WTC11 (cell line): Measurements from ENCODE around the gene XKR7. TPM values are rescaled to one million over a fixed set of nuclear protein-coding genes. Genes with fewer than 3 reads are reported as not detected.

Experiments
- ATAC-seq: fragments of 200-7000 bp; cut with Tn5 transposase; 2 replicates; pipeline ENCODE4 v1.10.0; 2021; ENCODE audit warnings: mild to moderate bottlenecking, moderate library complexity
- CTCF ChIA-PET: fragments of 300-600 bp; sonication (Branson Sonifier 250); formaldehyde crosslinking; loops from one replicate; lab custom pipeline; 2021; ENCODE audit warnings: antibody characterized with exemption; lab: Charles Lee
- POLR2A ChIA-PET: fragments of 350-600 bp; sonication (Branson Sonifier 250); formaldehyde crosslinking; loops from one replicate; lab custom pipeline; 2021; ENCODE audit warnings: antibody characterized with exemption; lab: Charles Lee
- DNase-seq: peaks from one replicate; pipeline ENCODE4 v3.0.0; 2021; ENCODE audit warnings: low spot score
- H3K27ac Mint-ChIP-seq: 2 replicates; pipeline ENCODE4 v1.8.0; 2021; ENCODE audit warnings: mixed read lengths
- H3K27me3 Mint-ChIP-seq: 2 replicates; pipeline ENCODE4 v1.8.0; 2021; ENCODE audit warnings: low read depth, mild to moderate bottlenecking, moderate library complexity, mixed read lengths
- H3K36me3 Mint-ChIP-seq: 2 replicates; pipeline ENCODE4 v1.8.0; 2021; ENCODE audit warnings: mixed read lengths
- H3K4me1 Mint-ChIP-seq: 2 replicates; pipeline ENCODE4 v1.8.0; 2022; ENCODE audit warnings: mixed read lengths
- H3K4me3 Mint-ChIP-seq: 2 replicates; pipeline ENCODE4 v1.8.0; 2021; ENCODE audit warnings: mild to moderate bottlenecking, moderate library complexity, mixed read lengths
- H3K9me3 Mint-ChIP-seq: 2 replicates; pipeline ENCODE4 v1.8.0; 2021; ENCODE audit warnings: mixed read lengths
- CREB1 ChIP-seq: sonication (generic); formaldehyde crosslinking; IDR thresholded peaks from 2 replicates; pipeline ENCODE4 v1.8.0; 2023; ENCODE audit warnings: mild to moderate bottlenecking, missing genetic modification reagents
- FOXJ3 ChIP-seq: sonication (generic); formaldehyde crosslinking; IDR thresholded peaks from 2 replicates; pipeline ENCODE4 v1.9.0; 2021; ENCODE audit warnings: missing genetic modification reagents, mild to moderate bottlenecking, borderline replicate concordance
- FOXP1 ChIP-seq: sonication (generic); formaldehyde crosslinking; IDR thresholded peaks from 2 replicates; pipeline ENCODE4 v1.8.0; 2022; ENCODE audit warnings: missing genetic modification reagents, mild to moderate bottlenecking, moderate library complexity, borderline replicate concordance
- HMGXB4 ChIP-seq: sonication (generic); formaldehyde crosslinking; IDR thresholded peaks from 2 replicates; pipeline ENCODE4 v1.8.1; 2023; ENCODE audit warnings: mild to moderate bottlenecking, moderate library complexity, missing genetic modification reagents
- IRF1 ChIP-seq: sonication (generic); formaldehyde crosslinking; IDR thresholded peaks from 2 replicates; pipeline ENCODE4 v1.8.0; 2023; ENCODE audit warnings: missing genetic modification reagents
- IRF2 ChIP-seq: sonication (generic); formaldehyde crosslinking; IDR thresholded peaks from 2 replicates; pipeline ENCODE4 v1.8.0; 2022; ENCODE audit warnings: low read depth, missing genetic modification reagents, borderline replicate concordance
- JAZF1 ChIP-seq: fragments of 250-450 bp; sonication (Bioruptor Pico); IDR thresholded peaks from 2 replicates; pipeline ENCODE4 v1.9.0; 2021; ENCODE audit warnings: moderate library complexity, mild to moderate bottlenecking, inconsistent platforms
- MXD4 ChIP-seq: fragments of 250-450 bp; sonication (Bioruptor Pico); IDR thresholded peaks from 2 replicates; pipeline ENCODE4 v1.8.0; 2021; ENCODE audit warnings: mild to moderate bottlenecking, moderate library complexity, borderline replicate concordance
- NFYB ChIP-seq: sonication (generic); formaldehyde crosslinking; conservative IDR thresholded peaks from 2 replicates; pipeline ENCODE4 v1.8.0; 2022; ENCODE audit warnings: low read depth, missing genetic modification reagents
- OVOL2 ChIP-seq: fragments of 250-450 bp; sonication (Bioruptor Pico); IDR thresholded peaks from 2 replicates; pipeline ENCODE4 v1.9.0; 2021; ENCODE audit warnings: mild to moderate bottlenecking, borderline replicate concordance
- RELA ChIP-seq: sonication (generic); formaldehyde crosslinking; IDR thresholded peaks from 2 replicates; pipeline ENCODE4 v1.8.1; 2022; ENCODE audit warnings: missing genetic modification reagents, mild to moderate bottlenecking, borderline replicate concordance
- SMAD3 ChIP-seq: sonication (generic); formaldehyde crosslinking; IDR thresholded peaks from 2 replicates; pipeline ENCODE4 v1.8.0; 2022; ENCODE audit warnings: missing genetic modification reagents, mild to moderate bottlenecking, borderline replicate concordance
- SOX15 ChIP-seq: fragments of 250-450 bp; sonication (Bioruptor Pico); IDR thresholded peaks from 2 replicates; pipeline ENCODE4 v1.9.0; 2021; ENCODE audit warnings: mild to moderate bottlenecking
- SP1 ChIP-seq: sonication (generic); formaldehyde crosslinking; conservative IDR thresholded peaks from 2 replicates; pipeline ENCODE4 v1.8.1; 2022; ENCODE audit warnings: missing genetic modification reagents
- TCF7 ChIP-seq: sonication (generic); formaldehyde crosslinking; IDR thresholded peaks from 2 replicates; pipeline ENCODE4 v1.8.0; 2022; ENCODE audit warnings: mild to moderate bottlenecking, low read depth, missing genetic modification reagents, moderate library complexity
- ZBTB21 ChIP-seq: sonication (generic); formaldehyde crosslinking; IDR thresholded peaks from 2 replicates; pipeline ENCODE4 v1.8.1; 2023; ENCODE audit warnings: mild to moderate bottlenecking, missing genetic modification reagents, borderline replicate concordance
- ZNF232 ChIP-seq: sonication (generic); formaldehyde crosslinking; IDR thresholded peaks from 2 replicates; pipeline ENCODE4 v1.8.0; 2022; ENCODE audit warnings: mild to moderate bottlenecking, missing genetic modification reagents
- ZNF396 ChIP-seq: fragments of 250-450 bp; sonication (Bioruptor Pico); IDR thresholded peaks from 2 replicates; pipeline ENCODE4 v1.8.0; 2021; ENCODE audit warnings: mild to moderate bottlenecking, moderate library complexity, borderline replicate concordance
- ZNF416 ChIP-seq: fragments of 250-450 bp; sonication (Bioruptor Pico); IDR thresholded peaks from 2 replicates; pipeline ENCODE4 v1.9.0; 2021; ENCODE audit warnings: mild to moderate bottlenecking, inconsistent platforms
- total RNA-seq: library from RNA; stranded (reverse); gene quantifications from 3 replicates; pipeline ENCODE4 v1.2.3, GENCODE V29; 2021
- TF ChIP-seq, protein P1 (sequence below): fragments of 250-450 bp; sonication (Bioruptor Pico); IDR thresholded peaks from 2 replicates; pipeline ENCODE4 v1.9.0; 2021; ENCODE audit warnings: moderate library complexity, mild to moderate bottlenecking, inconsistent platforms, borderline replicate concordance
- TF ChIP-seq, protein P2 (sequence below): fragments of 200-600 bp; IDR thresholded peaks from 2 replicates; pipeline ENCODE4 v1.8.0; 2022; ENCODE audit warnings: antibody characterized with exemption
- TF ChIP-seq, protein P3 (sequence below): fragments of 250-450 bp; sonication (Bioruptor Pico); IDR thresholded peaks from 2 replicates; pipeline ENCODE4 v1.8.0; 2021; ENCODE audit warnings: mild to moderate bottlenecking
- TF ChIP-seq, protein P4 (sequence below): fragments of 250-450 bp; sonication (Bioruptor Pico); IDR thresholded peaks from 2 replicates; pipeline ENCODE4 v1.9.0; 2021; ENCODE audit warnings: mild to moderate bottlenecking
- TF ChIP-seq, protein P5 (sequence below): sonication (generic); formaldehyde crosslinking; IDR thresholded peaks from 2 replicates; pipeline ENCODE4 v1.8.1; 2023; ENCODE audit warnings: mild to moderate bottlenecking, missing genetic modification reagents, borderline replicate concordance

The XKR7 gene
- total RNA-seq, 1 experiment from 2014 or later: 2.5 TPM

DNA sequence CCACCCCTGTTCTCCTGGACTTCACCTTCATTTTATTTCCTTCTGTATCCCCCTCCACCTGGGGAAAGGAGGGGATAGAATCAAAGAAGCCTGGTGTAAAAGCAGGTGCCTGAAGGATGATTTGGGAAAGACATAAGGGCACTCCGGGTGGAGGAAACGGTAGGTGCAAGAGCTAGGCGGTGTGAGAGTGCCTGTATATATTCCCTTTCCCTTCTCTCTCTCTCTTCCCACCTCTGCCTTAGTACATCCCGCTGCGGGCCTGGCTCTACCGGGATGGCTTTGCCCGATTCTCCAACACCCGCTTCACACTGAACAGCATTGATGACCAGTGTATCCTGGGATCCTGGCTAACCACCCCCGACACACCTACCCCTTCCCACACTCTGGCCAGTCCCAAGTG lies 42.3 kb upstream of the XKR7 start:
- peaks cover 2% of the 10 kb centered on the region for H3K4me1 Mint-ChIP-seq
- POLR2A ChIA-PET: no interaction called here
- peaks cover under 1% of the 10 kb centered on the region; the same call in 1 of the 2 replicates for H3K27me3 Mint-ChIP-seq
- no peak overlapping the region for H3K4me3 Mint-ChIP-seq
- ATAC-seq: 0 out of 2 replicates have a peak, but pooled peaks have one; percentile 26
- CTCF ChIA-PET: interaction anchor here (1.0 to 2.7 kb wide), 2 partner anchors 10 to 46 kb away, joined by 3 to 13 read pairs; no protein-coding TSS in a partner anchor
- DNase-seq: no peak
- no peaks in the 10 kb centered on the region for H3K9me3 Mint-ChIP-seq
- no peaks in the 10 kb centered on the region for H3K36me3 Mint-ChIP-seq
- H3K27ac Mint-ChIP-seq: no peak overlapping the region
- no peak for TF ChIP-seq RELA (CRISPR knock-in tag)
- no peak for TF ChIP-seq ZNF416
- TF ChIP-seq FOXJ3 (CRISPR knock-in tag): no peak
- TF ChIP-seq SP1 (CRISPR knock-in tag): no peak
- no peak for TF ChIP-seq FOXP1 (CRISPR knock-in tag)
- TF ChIP-seq OVOL2: no peak
- no peak for TF ChIP-seq SOX15 (CRISPR knock-in tag)
- no peak for TF ChIP-seq NFYB (CRISPR knock-in tag)
- TF ChIP-seq, protein P1, sequence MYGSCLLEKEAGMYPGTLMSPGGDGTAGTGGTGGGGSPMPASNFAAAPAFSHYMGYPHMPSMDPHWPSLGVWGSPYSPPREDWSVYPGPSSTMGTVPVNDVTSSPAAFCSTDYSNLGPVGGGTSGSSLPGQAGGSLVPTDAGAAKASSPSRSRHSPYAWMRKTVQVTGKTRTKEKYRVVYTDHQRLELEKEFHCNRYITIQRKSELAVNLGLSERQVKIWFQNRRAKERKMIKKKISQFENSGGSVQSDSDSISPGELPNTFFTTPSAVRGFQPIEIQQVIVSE: no peak
- TF ChIP-seq, protein P2, sequence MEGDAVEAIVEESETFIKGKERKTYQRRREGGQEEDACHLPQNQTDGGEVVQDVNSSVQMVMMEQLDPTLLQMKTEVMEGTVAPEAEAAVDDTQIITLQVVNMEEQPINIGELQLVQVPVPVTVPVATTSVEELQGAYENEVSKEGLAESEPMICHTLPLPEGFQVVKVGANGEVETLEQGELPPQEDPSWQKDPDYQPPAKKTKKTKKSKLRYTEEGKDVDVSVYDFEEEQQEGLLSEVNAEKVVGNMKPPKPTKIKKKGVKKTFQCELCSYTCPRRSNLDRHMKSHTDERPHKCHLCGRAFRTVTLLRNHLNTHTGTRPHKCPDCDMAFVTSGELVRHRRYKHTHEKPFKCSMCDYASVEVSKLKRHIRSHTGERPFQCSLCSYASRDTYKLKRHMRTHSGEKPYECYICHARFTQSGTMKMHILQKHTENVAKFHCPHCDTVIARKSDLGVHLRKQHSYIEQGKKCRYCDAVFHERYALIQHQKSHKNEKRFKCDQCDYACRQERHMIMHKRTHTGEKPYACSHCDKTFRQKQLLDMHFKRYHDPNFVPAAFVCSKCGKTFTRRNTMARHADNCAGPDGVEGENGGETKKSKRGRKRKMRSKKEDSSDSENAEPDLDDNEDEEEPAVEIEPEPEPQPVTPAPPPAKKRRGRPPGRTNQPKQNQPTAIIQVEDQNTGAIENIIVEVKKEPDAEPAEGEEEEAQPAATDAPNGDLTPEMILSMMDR: no peak
- TF ChIP-seq ZNF396: no peak
- no peak for TF ChIP-seq HMGXB4 (CRISPR knock-in tag)
- no peak for TF ChIP-seq SMAD3 (CRISPR knock-in tag)
- TF ChIP-seq IRF1 (CRISPR knock-in tag): no peak
- TF ChIP-seq, protein P3, sequence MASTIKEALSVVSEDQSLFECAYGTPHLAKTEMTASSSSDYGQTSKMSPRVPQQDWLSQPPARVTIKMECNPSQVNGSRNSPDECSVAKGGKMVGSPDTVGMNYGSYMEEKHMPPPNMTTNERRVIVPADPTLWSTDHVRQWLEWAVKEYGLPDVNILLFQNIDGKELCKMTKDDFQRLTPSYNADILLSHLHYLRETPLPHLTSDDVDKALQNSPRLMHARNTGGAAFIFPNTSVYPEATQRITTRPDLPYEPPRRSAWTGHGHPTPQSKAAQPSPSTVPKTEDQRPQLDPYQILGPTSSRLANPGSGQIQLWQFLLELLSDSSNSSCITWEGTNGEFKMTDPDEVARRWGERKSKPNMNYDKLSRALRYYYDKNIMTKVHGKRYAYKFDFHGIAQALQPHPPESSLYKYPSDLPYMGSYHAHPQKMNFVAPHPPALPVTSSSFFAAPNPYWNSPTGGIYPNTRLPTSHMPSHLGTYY (CRISPR knock-in tag): no peak
- TF ChIP-seq, protein P4, sequence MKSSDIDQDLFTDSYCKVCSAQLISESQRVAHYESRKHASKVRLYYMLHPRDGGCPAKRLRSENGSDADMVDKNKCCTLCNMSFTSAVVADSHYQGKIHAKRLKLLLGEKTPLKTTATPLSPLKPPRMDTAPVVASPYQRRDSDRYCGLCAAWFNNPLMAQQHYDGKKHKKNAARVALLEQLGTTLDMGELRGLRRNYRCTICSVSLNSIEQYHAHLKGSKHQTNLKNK (CRISPR knock-in tag): no peak
- TF ChIP-seq ZNF232 (CRISPR knock-in tag): no peak
- TF ChIP-seq TCF7: no peak

DNA sequence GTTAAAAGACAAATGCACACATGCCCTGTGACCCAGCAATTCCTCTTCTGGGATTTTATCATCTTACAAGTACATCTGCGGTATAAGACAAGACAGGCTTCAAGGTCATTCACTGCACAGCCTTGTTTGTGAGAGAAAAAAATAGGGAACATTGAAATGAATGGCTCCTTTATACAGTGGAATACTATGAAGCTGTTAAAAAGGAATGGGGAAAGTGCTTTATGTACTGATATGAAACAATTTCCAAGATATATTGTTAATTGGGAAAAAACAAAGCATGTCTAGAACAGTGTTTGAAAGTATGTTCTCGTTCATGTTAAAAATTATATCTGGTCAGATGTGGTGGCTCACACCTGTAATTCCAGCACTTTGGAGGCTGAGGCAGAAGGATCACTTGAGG lies 41.5 kb upstream of the XKR7 start:
- CTCF ChIA-PET: interaction anchor here (0.8 to 2.7 kb wide), 2 partner anchors 9 kb away, joined by 3 to 13 read pairs; no protein-coding TSS in a partner anchor
- Mint-ChIP-seq H3K4me3 (no peak overlapping the region), H3K4me1 (no peaks in the 10 kb centered on the region; the same call in 1 of the 2 replicates), H3K27me3 (peaks cover 4% of the 10 kb centered on the region; the same call in 1 of the 2 replicates), H3K36me3 (no peaks in the 10 kb centered on the region), H3K27ac (no peak overlapping the region), H3K9me3 (no peaks in the 10 kb centered on the region)
- DNase-seq (no peak), ATAC-seq (no peak)
- POLR2A ChIA-PET: interaction anchor here (0.7 kb wide), 1 partner anchor 9 kb away, joined by 3 read pairs; no protein-coding TSS in a partner anchor
- TF ChIP-seq ZBTB21 (CRISPR knock-in tag) (no peak), MXD4 (CRISPR knock-in tag) (no peak), JAZF1 (CRISPR knock-in tag) (no peak), CREB1 (no peak), IRF2 (CRISPR knock-in tag) (no peak), NFYB (CRISPR knock-in tag) (no peak), ZNF396 (no peak), FOXJ3 (CRISPR knock-in tag) (no peak)
- TF ChIP-seq, protein P1: no peak
- TF ChIP-seq, protein P5, sequence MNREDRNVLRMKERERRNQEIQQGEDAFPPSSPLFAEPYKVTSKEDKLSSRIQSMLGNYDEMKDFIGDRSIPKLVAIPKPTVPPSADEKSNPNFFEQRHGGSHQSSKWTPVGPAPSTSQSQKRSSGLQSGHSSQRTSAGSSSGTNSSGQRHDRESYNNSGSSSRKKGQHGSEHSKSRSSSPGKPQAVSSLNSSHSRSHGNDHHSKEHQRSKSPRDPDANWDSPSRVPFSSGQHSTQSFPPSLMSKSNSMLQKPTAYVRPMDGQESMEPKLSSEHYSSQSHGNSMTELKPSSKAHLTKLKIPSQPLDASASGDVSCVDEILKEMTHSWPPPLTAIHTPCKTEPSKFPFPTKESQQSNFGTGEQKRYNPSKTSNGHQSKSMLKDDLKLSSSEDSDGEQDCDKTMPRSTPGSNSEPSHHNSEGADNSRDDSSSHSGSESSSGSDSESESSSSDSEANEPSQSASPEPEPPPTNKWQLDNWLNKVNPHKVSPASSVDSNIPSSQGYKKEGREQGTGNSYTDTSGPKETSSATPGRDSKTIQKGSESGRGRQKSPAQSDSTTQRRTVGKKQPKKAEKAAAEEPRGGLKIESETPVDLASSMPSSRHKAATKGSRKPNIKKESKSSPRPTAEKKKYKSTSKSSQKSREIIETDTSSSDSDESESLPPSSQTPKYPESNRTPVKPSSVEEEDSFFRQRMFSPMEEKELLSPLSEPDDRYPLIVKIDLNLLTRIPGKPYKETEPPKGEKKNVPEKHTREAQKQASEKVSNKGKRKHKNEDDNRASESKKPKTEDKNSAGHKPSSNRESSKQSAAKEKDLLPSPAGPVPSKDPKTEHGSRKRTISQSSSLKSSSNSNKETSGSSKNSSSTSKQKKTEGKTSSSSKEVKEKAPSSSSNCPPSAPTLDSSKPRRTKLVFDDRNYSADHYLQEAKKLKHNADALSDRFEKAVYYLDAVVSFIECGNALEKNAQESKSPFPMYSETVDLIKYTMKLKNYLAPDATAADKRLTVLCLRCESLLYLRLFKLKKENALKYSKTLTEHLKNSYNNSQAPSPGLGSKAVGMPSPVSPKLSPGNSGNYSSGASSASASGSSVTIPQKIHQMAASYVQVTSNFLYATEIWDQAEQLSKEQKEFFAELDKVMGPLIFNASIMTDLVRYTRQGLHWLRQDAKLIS (CRISPR knock-in tag): no peak
